Fibroblast of skin of back (primary cell): ENCODE results near the gene ETV2.
"Not testable (repeated sequence)": the region's sequence is repeated elsewhere in the genome, so short reads cannot be mapped to it uniquely, and the experiment has no call there.

Experiments used
- DNase-seq: peaks from one replicate; pipeline ENCODE4 v3.0.0-alpha.2; 2013

Gene ETV2

GRCh38 chr19:35628565-35629331, 12.8 kb upstream of the ETV2 start, which contains the start of gene RBM42:
TSS of gene RBM42 (plus strand) at chr19:35629036. CDS start at chr19:35629154, 118 bp downstream.
- peak; percentile 100 for DNase-seq

- no peak for DNase-seq
These were observed 12.3 kb upstream of the ETV2 start for GRCh38 chr19:35629332-35629633.

- no peak for DNase-seq
These were observed 7.7 kb upstream of the ETV2 start for GRCh38 chr19:35633727-35634440.

GRCh38 chr19:35636651-35637050, 4.9 kb upstream of the ETV2 start:
- no peak for DNase-seq

- no peak for DNase-seq
These were observed 4.4 kb upstream of the ETV2 start for GRCh38 chr19:35637165-35637564.

GRCh38 chr19:35639321-35639639, 2.3 kb upstream of the ETV2 start:
- no peak for DNase-seq

GRCh38 chr19:35639863-35640262, 1.7 kb upstream of the ETV2 start:
- no peak for DNase-seq

GRCh38 chr19:35642312-35642711, 767 bp downstream of the ETV2 start:
- no peak for DNase-seq

GRCh38 chr19:35642798-35643254, 1.3 kb downstream of the ETV2 start:
- DNase-seq, result no peak

GRCh38 chr19:35643255-35644205, 2.0 kb downstream of the ETV2 start:
- peak; percentile 81 for DNase-seq

- DNase-seq, result peak; percentile 95
These were observed 2.9 kb downstream of the ETV2 start for GRCh38 chr19:35644206-35644986.

- peak; percentile 59 for DNase-seq
These were observed 3.6 kb downstream of the ETV2 start for GRCh38 chr19:35644987-35645679.

- DNase-seq, result no peak
These were observed 4.4 kb downstream of the ETV2 start for GRCh38 chr19:35645680-35646511.

GRCh38 chr19:35648017-35648961, 6.7 kb downstream of the ETV2 start, which contains the start of gene COX6B1:
TSS of gene COX6B1 (plus strand) at chr19:35648323. CDS start at chr19:35651244, 2,921 bp downstream.
- peak; percentile 98 for DNase-seq

GRCh38 chr19:35650581-35650980, 9.0 kb downstream of the ETV2 start:
- no peak for DNase-seq

GRCh38 chr19:35654828-35655227, 13.3 kb downstream of the ETV2 start:
- DNase-seq, result not testable (repeated sequence)

- DNase-seq, result no peak
These were observed 14.1 kb downstream of the ETV2 start for GRCh38 chr19:35655600-35655999.

GRCh38 chr19:35656700-35657099, 15.2 kb downstream of the ETV2 start:
- no peak for DNase-seq
